HepG2 (cell line): Measurements from ENCODE around the gene NOL4L. TPM values are rescaled to one million over a fixed set of nuclear protein-coding genes. Genes with fewer than 3 reads are reported as not detected.

Experiments used
- AGO1 ChIP-seq: fragments of 200-400 bp; formaldehyde crosslinking; IDR thresholded peaks from 2 replicates; pipeline ENCODE4 v1.6.1; 2017; ENCODE audit warnings: mild to moderate bottlenecking, low read depth, low read length, moderate library complexity; ENCODE audit not compliant: poor library complexity, severe bottlenecking
- CEBPZ ChIP-seq: IDR thresholded peaks from 2 replicates; pipeline ENCODE4 v1.6.1; 2012; ENCODE audit warnings: low read length, improper control_type of control experiment
- EEA1 ChIP-seq: sonication (generic); formaldehyde crosslinking; IDR thresholded peaks from 2 replicates; pipeline ENCODE4 v1.5.1; 2020; ENCODE audit warnings: mild to moderate bottlenecking, missing genetic modification reagents, borderline replicate concordance
- KLF6 ChIP-seq: IDR thresholded peaks from 2 replicates; pipeline ENCODE4 v1.8.0; 2016; ENCODE audit warnings: missing biosample characterization, missing genetic modification reagents
- MAFG ChIP-seq: sonication (generic); formaldehyde crosslinking; IDR thresholded peaks from 2 replicates; pipeline ENCODE4 v1.5.1; 2020; ENCODE audit warnings: mild to moderate bottlenecking, missing genetic modification reagents
- MAFK ChIP-seq, 2 experiments: IDR thresholded peaks in 1 of 2; conservative IDR thresholded peaks in 1 of 2; 2 replicates each; pipeline ENCODE4 v1.6.1; 2011; ENCODE audit warnings: improper control_type of control experiment in 2 of 2, low read length in 2 of 2
- MXD3 ChIP-seq: IDR thresholded peaks from 2 replicates; pipeline ENCODE4 v1.6.1; 2016; ENCODE audit warnings: mild to moderate bottlenecking, missing biosample characterization, missing genetic modification reagents
- RFXAP ChIP-seq: sonication (generic); formaldehyde crosslinking; IDR thresholded peaks from 2 replicates; pipeline ENCODE4 v1.4.0; 2020; ENCODE audit warnings: missing genetic modification reagents, borderline replicate concordance
- SRF ChIP-seq: IDR thresholded peaks from 2 replicates; pipeline ENCODE4 v1.6.1; 2011; ENCODE audit warnings: mild to moderate bottlenecking, low read depth, low read length, moderate library complexity
- TGIF2 ChIP-seq: IDR thresholded peaks from 2 replicates; pipeline ENCODE4 v1.6.1; 2016; ENCODE audit warnings: control low read depth, missing compliant biosample characterization
- TOPORS ChIP-seq: sonication (generic); formaldehyde crosslinking; IDR thresholded peaks from 2 replicates; pipeline ENCODE4 v1.8.0; 2023; ENCODE audit warnings: mild to moderate bottlenecking, missing genetic modification reagents
- ZFY ChIP-seq: sonication (generic); formaldehyde crosslinking; IDR thresholded peaks from 2 replicates; pipeline ENCODE4 v1.4.0; 2020; ENCODE audit warnings: missing genetic modification reagents
- ZMYM2 ChIP-seq: sonication (generic); formaldehyde crosslinking; IDR thresholded peaks from 2 replicates; pipeline ENCODE4 v1.8.0; 2022; ENCODE audit warnings: mild to moderate bottlenecking, missing genetic modification reagents
- ZNF333 ChIP-seq: sonication (generic); formaldehyde crosslinking; IDR thresholded peaks from 2 replicates; pipeline ENCODE4 v1.4.0; 2020; ENCODE audit warnings: mild to moderate bottlenecking, missing genetic modification reagents, borderline replicate concordance
- ZNF496 ChIP-seq: sonication (generic); formaldehyde crosslinking; IDR thresholded peaks from 2 replicates; pipeline ENCODE4 v1.8.1; 2023; ENCODE audit warnings: mild to moderate bottlenecking, moderate library complexity, missing genetic modification reagents; ENCODE audit not compliant: insufficient replicate concordance
- ZNF574 ChIP-seq: sonication (generic); formaldehyde crosslinking; IDR thresholded peaks from 2 replicates; pipeline ENCODE4 v1.4.0; 2020; ENCODE audit warnings: missing genetic modification reagents
- ZNF577 ChIP-seq: sonication (generic); formaldehyde crosslinking; IDR thresholded peaks from 2 replicates; pipeline ENCODE4 v1.4.0; 2020; ENCODE audit warnings: mild to moderate bottlenecking, low read depth, missing genetic modification reagents, borderline replicate concordance
- ZNF615 ChIP-seq: sonication (generic); formaldehyde crosslinking; IDR thresholded peaks from 2 replicates; pipeline ENCODE4 v1.5.0; 2020; ENCODE audit warnings: mild to moderate bottlenecking, missing genetic modification reagents, borderline replicate concordance
- ZNF629 ChIP-seq: sonication (generic); formaldehyde crosslinking; conservative IDR thresholded peaks from 2 replicates; pipeline ENCODE4 v1.5.0; 2020; ENCODE audit warnings: missing genetic modification reagents
- ZNF713 ChIP-seq: sonication (generic); formaldehyde crosslinking; IDR thresholded peaks from 2 replicates; pipeline ENCODE4 v1.4.0; 2020; ENCODE audit warnings: mild to moderate bottlenecking, missing genetic modification reagents
- ZNF737 ChIP-seq: sonication (generic); formaldehyde crosslinking; IDR thresholded peaks from 2 replicates; pipeline ENCODE4 v1.5.0; 2020; ENCODE audit warnings: missing genetic modification reagents, mild to moderate bottlenecking, borderline replicate concordance
- polyA plus RNA-seq, 8 experiments: library from polyadenylated mRNA; depleted of rRNA in 3 of 8; stranded (reverse) in 7 of 8; unstranded in 1 of 8; fragments of >200 nt; fragmentation: Illumina TruSeq in 4 of 8; extraction: Trizol in 4 of 8; gene quantifications; 2 replicates each; pipeline versions ENCODE4 v1.2.1 to v1.2.3, GENCODE V29; 2011 to 2016; ENCODE audit warnings: low read depth in 4 of 8, missing spikeins in 1 of 8, mixed read lengths in 1 of 8; ENCODE audit not compliant: insufficient read depth in 1 of 8
- total RNA-seq, 5 experiments: library from RNA; depleted of rRNA; stranded (reverse); fragments of >200 nt; fragmentation: Illumina TruSeq; extraction: Trizol; gene quantifications; 2 replicates each; pipeline ENCODE4 v1.2.3, GENCODE V29; 2016; ENCODE audit warnings: low read depth in 1 of 5

Gene NOL4L
- total and polyA plus RNA-seq, 2 of the 13 experiments (the other 11 are each of a cell fraction or from before 2014, with no cell fraction given) = 16.6 to 35.4 TPM

GRCh38 chr20:32559205-32559752 lies 25.9 kb downstream of the NOL4L start (continued):
- TF ChIP-seq CEBPZ (no peak), AGO1 (no peak), ZNF713 (CRISPR knock-in tag) (no peak), ZNF577 (CRISPR knock-in tag) (no peak), EEA1 (no peak), ZNF615 (CRISPR knock-in tag) (no peak), TOPORS (no peak), ZFY (CRISPR knock-in tag) (no peak), SRF (no peak), MAFK (conservative IDR thresholded peaks at IDR 0.05 in 1 of 2, IDR thresholded peaks at IDR 0.05 in 1 of 2; ENCODE audit: low read length in 2 of 2) (no peak), ZNF737 (no peak), KLF6 (CRISPR knock-in tag) (no peak), MXD3 (CRISPR knock-in tag) (no peak), ZNF574 (CRISPR knock-in tag) (0 out of 2 replicates have a peak, but pooled peaks have one; percentile 15), TGIF2 (CRISPR knock-in tag) (no peak), MAFG (CRISPR knock-in tag) (0 out of 2 replicates have a peak, but pooled peaks have one; percentile 34), ZMYM2 (peak; percentile 90), ZNF333 (CRISPR knock-in tag) (no peak), ZNF629 (peak; percentile 89), ZNF496 (CRISPR knock-in tag) (no peak), RFXAP (CRISPR knock-in tag) (0 out of 2 replicates have a peak, but pooled peaks have one; percentile 15)
